Activated T-cell treated with anti-CD3 and anti-CD28 coated beads, Interleukin-2, amount 50 U/mL, for 72 hours (primary cell): ENCODE results near the gene SLC1A1. TPM values are rescaled to one million over a fixed set of nuclear protein-coding genes. Genes with fewer than 3 reads are reported as not detected.
A peak's percentile ranks its signal among the peaks of the same experiment; 100 is the strongest.

Experiments
- ATAC-seq, 2 donors: fragments of 150-1000 bp; cut with Tn5 transposase; replicated peaks in 1 of 2; 2 replicates each; pipeline ENCODE4 v1.10.0; 2021; ENCODE audit warnings: moderate library complexity in 2 of 2, mild to moderate bottlenecking in 1 of 2
- DNase-seq, 2 donors: peaks; one replicate each; pipeline ENCODE4 v3.0.0; 2021 to 2022; ENCODE audit warnings: mixed read lengths in 1 of 2
- H3K27ac Mint-ChIP-seq: one replicate; pipeline ENCODE4 v1.8.0; 2022; ENCODE audit warnings: mild to moderate bottlenecking, moderate library complexity, mixed read lengths
- H3K27me3 Mint-ChIP-seq: one replicate; pipeline ENCODE4 v1.8.0; 2022; ENCODE audit warnings: low read depth, mixed read lengths
- H3K36me3 Mint-ChIP-seq, 2 donors: one replicate each; pipeline ENCODE4 v1.8.0; 2022; ENCODE audit warnings: mixed read lengths in 2 of 2, mild to moderate bottlenecking in 1 of 2; ENCODE audit not compliant: insufficient read depth in 2 of 2
- H3K4me1 Mint-ChIP-seq: one replicate; pipeline ENCODE4 v1.8.0; 2022; ENCODE audit warnings: low read depth, mixed read lengths
- H3K4me3 Mint-ChIP-seq, 2 donors: one replicate each; pipeline ENCODE4 v1.8.0; 2022; ENCODE audit warnings: mild to moderate bottlenecking in 2 of 2, mixed read lengths in 2 of 2, moderate library complexity in 2 of 2
- H3K9me3 Mint-ChIP-seq, 2 donors: one replicate each; pipeline ENCODE4 v1.8.0; 2022; ENCODE audit warnings: mixed read lengths in 2 of 2
- total RNA-seq, 2 donors: library from RNA; stranded (reverse); gene quantifications; one replicate each; pipeline ENCODE4 v1.2.3, GENCODE V29; 2022

The SLC1A1 gene
- under 1 TPM; 0.14 to 0.23 TPM for total RNA-seq

- Mint-ChIP-seq H3K27me3 (peaks cover 48% of the 10 kb centered on the region), H3K36me3 (peaks cover 0 to 5% of the 10 kb centered on the region in 2 donors), H3K4me3 (peak within 1 kb of the TSS; percentile 84 to 87), H3K9me3 (no peaks in the 10 kb centered on the region), H3K4me1 (peaks cover 29% of the 10 kb centered on the region), H3K27ac (no peak within 1 kb of the TSS)
- ATAC-seq = peak; percentile 67 to 72
- DNase-seq = peak; percentile 38 to 39
Measured at GRCh38 chr9:4489919-4490704, at the start of gene SLC1A1. Gene SLC1A1 (plus strand): TSS chr9:4490468. CDS start chr9:4490680, 212 bp downstream.

- no peak for ATAC-seq
- peaks cover 5 to 7% of the 10 kb centered on the region in 2 donors for H3K9me3 Mint-ChIP-seq
- H3K4me1 Mint-ChIP-seq = no peaks in the 10 kb centered on the region
- H3K4me3 Mint-ChIP-seq = no peak overlapping the region
- no peak for DNase-seq
- peaks cover 0 to 3% of the 10 kb centered on the region in 2 donors for H3K36me3 Mint-ChIP-seq
- H3K27me3 Mint-ChIP-seq = no peaks in the 10 kb centered on the region
- no peak overlapping the region for H3K27ac Mint-ChIP-seq
Measured at GRCh38 chr9:4442806-4443205, 47.5 kb upstream of the SLC1A1 start.

- peaks cover 0 to 3% of the 10 kb centered on the region in 2 donors for H3K36me3 Mint-ChIP-seq
- no peak overlapping the region for H3K27ac Mint-ChIP-seq
- no peaks in the 10 kb centered on the region for H3K4me1 Mint-ChIP-seq
- no peak for ATAC-seq
- H3K4me3 Mint-ChIP-seq = no peak overlapping the region
- no peaks in the 10 kb centered on the region for H3K27me3 Mint-ChIP-seq
- H3K9me3 Mint-ChIP-seq = peaks cover 5 to 7% of the 10 kb centered on the region in 2 donors
- no peak for DNase-seq
Measured at GRCh38 chr9:4443439-4443838, 46.8 kb upstream of the SLC1A1 start.

GRCh38 chr9:4461437-4461836, 28.8 kb upstream of the SLC1A1 start:
- Mint-ChIP-seq H3K27ac (no peak overlapping the region), H3K4me1 (peaks cover 16% of the 10 kb centered on the region), H3K9me3 (peaks cover 2 to 7% of the 10 kb centered on the region in 2 donors), H3K4me3 (no peak overlapping the region), H3K27me3 (no peaks in the 10 kb centered on the region), H3K36me3 (peaks cover 0 to 4% of the 10 kb centered on the region in 2 donors)
- no peak for ATAC-seq
- DNase-seq = no peak

- H3K4me3 Mint-ChIP-seq = no peak overlapping the region
- ATAC-seq (no peak), DNase-seq (no peak)
- H3K4me1 Mint-ChIP-seq = peaks cover 16% of the 10 kb centered on the region
- H3K27me3 Mint-ChIP-seq = no peaks in the 10 kb centered on the region
- H3K9me3 Mint-ChIP-seq = peaks cover 2 to 7% of the 10 kb centered on the region in 2 donors
- peak overlapping the region; percentile 20 for H3K27ac Mint-ChIP-seq
- H3K36me3 Mint-ChIP-seq = peaks cover 0 to 6% of the 10 kb centered on the region in 2 donors
Measured at GRCh38 chr9:4463824-4464223, 26.4 kb upstream of the SLC1A1 start.

- H3K27ac Mint-ChIP-seq = no peak overlapping the region
- H3K4me3 Mint-ChIP-seq = peak overlapping the region in 1 of 2 donors; percentile 21
- peaks cover 16% of the 10 kb centered on the region for H3K4me1 Mint-ChIP-seq
- peaks cover 0 to 6% of the 10 kb centered on the region in 2 donors for H3K36me3 Mint-ChIP-seq
- peak; percentile 76 to 90 for ATAC-seq
- H3K27me3 Mint-ChIP-seq = no peaks in the 10 kb centered on the region
- no peak for DNase-seq
- H3K9me3 Mint-ChIP-seq = peaks cover 5 to 8% of the 10 kb centered on the region in 2 donors
Measured at GRCh38 chr9:4464911-4465513, 25.3 kb upstream of the SLC1A1 start.

GRCh38 chr9:4465910-4466309, 24.4 kb upstream of the SLC1A1 start:
- Mint-ChIP-seq H3K36me3 (peaks cover 0 to 6% of the 10 kb centered on the region in 2 donors), H3K27me3 (no peaks in the 10 kb centered on the region)

GRCh38 chr9:4475301-4475700, 15.0 kb upstream of the SLC1A1 start:
- no peak overlapping the region for H3K27ac Mint-ChIP-seq
- H3K4me3 Mint-ChIP-seq = no peak overlapping the region
- no peaks in the 10 kb centered on the region for H3K4me1 Mint-ChIP-seq
- no peaks in the 10 kb centered on the region for H3K36me3 Mint-ChIP-seq
- peaks cover 0 to 2% of the 10 kb centered on the region in 2 donors for H3K9me3 Mint-ChIP-seq
- no peaks in the 10 kb centered on the region for H3K27me3 Mint-ChIP-seq
- DNase-seq (no peak), ATAC-seq (no peak)

More at GRCh38 chr9:4465910-4466309, 24.4 kb upstream of the SLC1A1 start:
- peaks cover 16% of the 10 kb centered on the region for H3K4me1 Mint-ChIP-seq
- DNase-seq (no peak), ATAC-seq (no peak)
- peaks cover 5 to 8% of the 10 kb centered on the region in 2 donors for H3K9me3 Mint-ChIP-seq
- no peak overlapping the region for H3K27ac Mint-ChIP-seq
- peak overlapping the region in 1 of 2 donors; percentile 49 for H3K4me3 Mint-ChIP-seq

GRCh38 chr9:4486176-4486575, 4.1 kb upstream of the SLC1A1 start:
- no peak for DNase-seq
- Mint-ChIP-seq H3K9me3 (no peaks in the 10 kb centered on the region), H3K27me3 (peaks cover 23% of the 10 kb centered on the region), H3K27ac (no peak overlapping the region), H3K4me3 (no peak overlapping the region), H3K4me1 (peaks cover 22% of the 10 kb centered on the region), H3K36me3 (no peaks in the 10 kb centered on the region)
- peak in 1 of 2 donors; percentile 31 for ATAC-seq

- H3K27ac Mint-ChIP-seq = no peak overlapping the region
- no peaks in the 10 kb centered on the region for H3K9me3 Mint-ChIP-seq
- H3K36me3 Mint-ChIP-seq = peaks cover 0 to 5% of the 10 kb centered on the region in 2 donors
- ATAC-seq (no peak), DNase-seq (no peak)
- H3K4me1 Mint-ChIP-seq = peaks cover 29% of the 10 kb centered on the region
- peak overlapping the region; percentile 84 to 87 for H3K4me3 Mint-ChIP-seq
- H3K27me3 Mint-ChIP-seq = peaks cover 44% of the 10 kb centered on the region
Measured at GRCh38 chr9:4489562-4489918, 728 bp upstream of the SLC1A1 start.

- Mint-ChIP-seq H3K4me3 (peak overlapping the region; percentile 84 to 87), H3K4me1 (peaks cover 28% of the 10 kb centered on the region), H3K27ac (no peak overlapping the region), H3K9me3 (no peaks in the 10 kb centered on the region), H3K27me3 (peaks cover 56% of the 10 kb centered on the region), H3K36me3 (peaks cover 0 to 5% of the 10 kb centered on the region in 2 donors)
- DNase-seq = peak in 1 of 2 donors; percentile 8
- peak; percentile 22 to 35 for ATAC-seq
Measured at GRCh38 chr9:4490705-4491625, 697 bp downstream of the SLC1A1 start.

- Mint-ChIP-seq H3K4me1 (peaks cover 23% of the 10 kb centered on the region), H3K9me3 (no peaks in the 10 kb centered on the region), H3K36me3 (peaks cover 0 to 5% of the 10 kb centered on the region in 2 donors), H3K4me3 (peak overlapping the region; percentile 84 to 87), H3K27me3 (peaks cover 63% of the 10 kb centered on the region), H3K27ac (no peak overlapping the region)
- DNase-seq (no peak), ATAC-seq (no peak)
Measured at GRCh38 chr9:4491626-4491975, 1.3 kb downstream of the SLC1A1 start.

GRCh38 chr9:4494332-4494731, 4.1 kb downstream of the SLC1A1 start:
- Mint-ChIP-seq H3K4me1 (peaks cover 19% of the 10 kb centered on the region), H3K36me3 (peaks cover 0 to 5% of the 10 kb centered on the region in 2 donors), H3K27ac (no peak overlapping the region), H3K4me3 (no peak overlapping the region), H3K9me3 (no peaks in the 10 kb centered on the region), H3K27me3 (peaks cover 61% of the 10 kb centered on the region)
- ATAC-seq = no peak
- DNase-seq = no peak
